Measurements from ENCODE around the gene KDM5A.

- TF ChIP-seq, protein P1, sequence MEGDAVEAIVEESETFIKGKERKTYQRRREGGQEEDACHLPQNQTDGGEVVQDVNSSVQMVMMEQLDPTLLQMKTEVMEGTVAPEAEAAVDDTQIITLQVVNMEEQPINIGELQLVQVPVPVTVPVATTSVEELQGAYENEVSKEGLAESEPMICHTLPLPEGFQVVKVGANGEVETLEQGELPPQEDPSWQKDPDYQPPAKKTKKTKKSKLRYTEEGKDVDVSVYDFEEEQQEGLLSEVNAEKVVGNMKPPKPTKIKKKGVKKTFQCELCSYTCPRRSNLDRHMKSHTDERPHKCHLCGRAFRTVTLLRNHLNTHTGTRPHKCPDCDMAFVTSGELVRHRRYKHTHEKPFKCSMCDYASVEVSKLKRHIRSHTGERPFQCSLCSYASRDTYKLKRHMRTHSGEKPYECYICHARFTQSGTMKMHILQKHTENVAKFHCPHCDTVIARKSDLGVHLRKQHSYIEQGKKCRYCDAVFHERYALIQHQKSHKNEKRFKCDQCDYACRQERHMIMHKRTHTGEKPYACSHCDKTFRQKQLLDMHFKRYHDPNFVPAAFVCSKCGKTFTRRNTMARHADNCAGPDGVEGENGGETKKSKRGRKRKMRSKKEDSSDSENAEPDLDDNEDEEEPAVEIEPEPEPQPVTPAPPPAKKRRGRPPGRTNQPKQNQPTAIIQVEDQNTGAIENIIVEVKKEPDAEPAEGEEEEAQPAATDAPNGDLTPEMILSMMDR (IDR thresholded peaks at IDR 0.05) = no peak
- no peak for TF ChIP-seq POLR2A (IDR thresholded peaks at IDR 0.05)
Observed at GRCh38 chr12:241266-241665, 147.9 kb downstream of the KDM5A start.

Measured in esophagus squamous epithelium (tissue), 4 donors.